Measurements from ENCODE around the gene NAA11.

NAA11 gene
- 0 reads per million in 4 experiments for total RNA-seq

DNA sequence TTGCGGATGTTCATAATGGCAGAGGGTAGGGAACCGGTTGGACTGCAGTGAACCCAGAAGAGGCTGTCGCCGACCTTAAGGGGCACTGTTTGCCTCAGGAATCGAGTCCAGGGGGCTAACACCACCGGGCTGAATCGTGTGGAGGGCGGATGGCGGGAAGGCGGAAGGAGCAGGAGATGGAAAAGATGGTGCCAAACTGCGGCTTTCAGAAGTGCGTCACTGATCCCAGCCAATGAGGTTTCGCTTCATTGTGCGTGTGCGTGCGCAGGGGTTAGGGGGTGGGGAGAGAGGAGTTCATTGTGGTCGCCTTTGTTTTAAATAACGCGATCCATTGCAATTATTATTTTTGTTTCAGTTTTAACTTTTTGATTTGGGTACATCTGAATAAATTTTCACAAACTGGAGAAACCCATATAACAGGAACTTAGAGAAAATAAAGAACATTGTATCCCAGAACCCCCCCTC is at the start of gene NAA11:
TSS of gene NAA11 (minus strand) at position 198 of the 465 bp plus-strand sequence. CDS start at position 14, 184 bp downstream.
- no peak for DNase-seq

DNA sequence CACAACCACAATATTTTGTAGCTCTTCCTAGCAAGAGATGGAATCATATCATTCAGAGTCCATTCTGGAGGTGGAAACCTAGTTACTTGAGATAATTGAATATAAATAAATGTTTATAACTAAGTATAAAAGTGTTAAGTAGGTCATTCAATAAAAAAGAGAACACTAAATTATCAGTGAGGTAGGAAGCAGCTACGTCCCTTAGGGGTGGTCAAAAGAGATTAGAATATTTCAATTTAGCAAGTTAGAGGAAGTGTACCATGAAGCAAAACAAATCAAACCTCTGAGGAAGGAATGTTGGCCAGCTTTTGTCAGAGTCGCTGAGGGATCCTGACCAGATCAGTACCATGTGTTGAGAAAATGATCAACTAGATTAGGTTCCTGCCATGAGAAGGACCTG is 44.2 kb upstream of the NAA11 start:
- DNase-seq: no peak

DNA sequence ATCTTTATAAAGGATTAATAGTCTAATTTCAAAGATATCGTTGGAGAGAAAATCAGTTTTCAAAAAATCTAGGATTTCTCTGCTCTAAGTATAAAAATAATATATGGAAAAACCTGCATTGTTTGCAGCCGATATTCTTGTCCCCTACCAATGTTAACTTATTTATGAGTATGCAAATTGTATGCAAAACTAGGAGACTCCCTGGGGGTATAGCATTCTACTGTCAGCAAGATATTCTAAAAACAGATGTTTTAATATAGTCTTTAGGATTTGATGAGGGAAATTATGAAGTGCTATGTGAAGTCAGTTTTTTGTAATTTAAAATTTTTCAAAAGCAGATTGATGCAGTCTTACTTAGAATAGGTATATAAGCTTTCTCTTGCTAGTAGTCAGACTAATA is 41.2 kb upstream of the NAA11 start:
- DNase-seq: no peak

DNA sequence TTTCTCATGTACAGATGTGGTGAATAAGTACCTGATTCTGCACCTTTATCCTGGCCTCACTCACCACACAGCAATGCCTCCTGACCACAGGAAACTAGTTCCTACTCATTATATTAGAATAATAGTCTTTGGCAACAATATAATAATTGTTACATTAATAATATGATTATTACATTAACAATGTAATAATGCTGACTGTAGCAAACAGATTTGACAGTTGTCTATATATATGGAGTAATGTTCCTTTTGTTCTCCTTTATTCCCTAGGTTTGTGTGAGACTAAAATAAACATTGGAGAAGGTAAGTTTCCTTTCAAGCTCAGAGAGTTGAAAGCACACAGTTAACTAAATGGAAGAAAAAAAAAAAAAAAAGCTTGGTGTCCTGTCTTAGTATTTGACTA is 40.6 kb upstream of the NAA11 start:
- DNase-seq: no peak

- DNase-seq: no peak
These were observed 38.2 kb upstream of the NAA11 start for GRCh38 chr4:79364061-79364460.

- no peak for DNase-seq
These were observed 36.8 kb upstream of the NAA11 start for GRCh38 chr4:79362626-79363025.

- DNase-seq: no peak
These were observed 34.1 kb upstream of the NAA11 start for GRCh38 chr4:79360006-79360405.

DNA sequence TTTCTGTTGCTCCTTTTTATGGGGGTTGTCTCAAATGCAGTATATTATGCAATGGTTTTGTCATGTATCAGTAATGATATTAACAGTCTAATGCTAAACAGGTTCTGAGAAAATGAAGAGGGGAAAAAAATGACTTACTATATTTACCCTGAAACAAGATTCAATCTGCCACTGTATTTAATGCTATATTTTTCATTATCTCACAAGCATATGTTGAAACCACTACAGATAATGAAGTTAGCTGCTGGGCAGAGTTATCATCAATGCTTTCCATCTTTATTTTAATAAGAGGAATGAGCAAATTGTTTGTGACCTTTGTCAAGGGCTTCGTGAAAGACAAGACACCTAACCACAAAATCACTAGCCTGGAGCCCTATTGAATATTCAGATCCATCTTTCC is 32.6 kb upstream of the NAA11 start:
- DNase-seq: no peak

DNA sequence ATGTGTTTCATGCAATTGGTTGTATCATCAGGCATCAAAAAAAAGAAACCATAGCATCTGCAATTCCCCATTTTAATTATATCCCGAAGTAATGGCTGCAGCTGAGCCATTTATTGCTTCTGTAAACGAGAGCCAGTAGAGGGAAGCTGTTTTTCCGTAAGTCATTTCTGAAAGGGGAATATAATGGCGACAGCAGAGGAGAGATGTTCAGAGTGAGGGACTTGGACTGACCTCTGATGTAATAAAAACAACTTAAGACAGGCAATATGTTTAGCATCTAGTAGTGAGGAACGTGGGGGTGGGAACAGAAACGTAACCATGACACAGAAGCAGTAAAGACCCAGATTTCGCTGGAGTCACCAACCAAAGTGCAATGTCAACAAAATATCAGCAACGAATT is 31.5 kb upstream of the NAA11 start:
- DNase-seq: no peak

DNA sequence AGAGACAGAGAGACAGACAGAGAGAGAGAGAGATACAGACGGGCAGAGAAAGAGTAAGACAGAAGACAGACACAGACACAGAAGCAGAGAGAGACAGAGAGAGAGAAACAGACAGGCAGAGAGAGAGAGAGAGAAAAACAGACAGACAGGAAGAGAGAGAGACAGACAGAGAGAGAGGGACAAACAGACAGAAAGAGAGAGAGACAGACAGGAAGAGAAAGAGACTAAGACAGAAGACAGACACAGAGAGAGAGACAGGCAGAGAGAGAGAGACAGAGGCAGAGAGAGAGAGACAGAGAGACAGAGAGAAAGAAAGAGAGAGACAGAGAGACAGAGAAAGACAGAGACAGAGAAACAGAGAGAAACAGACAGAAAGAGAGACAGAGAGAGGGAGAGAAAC is 27.2 kb upstream of the NAA11 start:
- no peak for DNase-seq

DNA sequence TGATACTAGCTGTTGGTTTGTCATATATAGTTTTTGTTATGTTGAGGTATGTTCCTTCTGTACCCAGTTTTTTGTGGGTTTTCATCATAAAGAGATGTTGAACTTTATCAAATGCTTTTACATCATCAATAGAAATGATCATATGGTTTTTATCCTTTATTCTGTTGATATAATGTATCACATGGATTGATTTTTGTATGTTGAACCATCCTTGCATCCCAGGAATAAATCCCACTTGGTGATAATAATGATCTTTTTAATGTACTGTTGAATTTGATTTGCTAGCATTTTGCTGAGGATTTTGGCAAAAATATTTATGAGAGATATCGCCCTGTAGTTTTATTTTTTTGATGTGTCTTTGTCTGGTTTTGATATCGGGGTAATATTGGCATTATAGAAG is 22.5 kb upstream of the NAA11 start:
- DNase-seq: no peak

DNA sequence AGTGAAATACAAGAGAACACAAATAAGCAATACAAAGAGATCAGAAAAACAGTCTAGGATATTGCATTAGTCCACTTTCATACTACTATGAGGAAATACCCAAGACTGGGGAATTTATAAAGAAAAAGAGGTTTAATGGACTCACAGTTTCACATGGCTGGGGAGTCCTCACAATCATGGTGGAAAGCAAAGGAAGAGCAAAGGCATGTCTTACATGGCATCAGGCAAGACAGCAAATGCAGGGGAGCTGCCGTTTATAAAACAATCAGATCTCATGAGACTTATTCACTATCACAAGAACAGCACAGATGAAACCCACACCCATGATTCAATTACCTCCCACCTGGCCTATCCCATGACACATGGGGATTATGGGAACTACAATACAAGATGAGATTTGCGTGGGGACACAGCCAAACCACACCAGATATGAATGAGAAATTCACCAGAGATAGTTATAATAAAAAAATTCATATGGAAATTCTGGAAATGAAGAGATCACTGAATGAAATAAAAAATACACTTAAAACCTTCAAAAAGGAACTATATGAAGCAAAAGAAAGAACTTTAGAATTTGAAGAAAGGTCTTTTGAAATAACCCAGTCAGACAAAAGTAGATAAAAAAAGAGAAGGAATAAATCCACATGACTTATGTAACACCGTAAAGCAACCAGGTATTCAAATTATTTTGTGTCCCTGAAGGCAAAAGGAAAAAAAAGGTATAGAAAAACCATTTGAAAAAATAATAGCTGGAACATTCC is 16.2 kb upstream of the NAA11 start:
- no peak for DNase-seq

DNA sequence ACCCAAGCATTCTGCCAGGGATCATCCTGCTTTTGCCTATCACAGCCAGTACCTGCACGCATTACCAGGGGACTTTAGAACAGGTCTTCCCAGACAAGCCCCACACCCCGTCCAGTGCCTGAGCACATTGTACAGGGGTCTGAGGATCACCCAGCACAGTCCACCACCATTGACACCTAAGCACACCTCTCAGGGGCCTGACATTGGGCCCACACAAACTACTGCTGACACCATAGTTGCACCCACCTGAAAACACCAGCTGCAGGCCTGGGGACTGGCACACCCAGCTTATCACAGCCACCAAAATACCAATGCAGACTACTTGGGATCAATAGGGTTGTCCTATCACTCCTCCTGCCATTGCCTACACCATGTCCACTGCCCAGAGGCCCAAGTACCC is 14.7 kb upstream of the NAA11 start:
- no peak for DNase-seq

DNA sequence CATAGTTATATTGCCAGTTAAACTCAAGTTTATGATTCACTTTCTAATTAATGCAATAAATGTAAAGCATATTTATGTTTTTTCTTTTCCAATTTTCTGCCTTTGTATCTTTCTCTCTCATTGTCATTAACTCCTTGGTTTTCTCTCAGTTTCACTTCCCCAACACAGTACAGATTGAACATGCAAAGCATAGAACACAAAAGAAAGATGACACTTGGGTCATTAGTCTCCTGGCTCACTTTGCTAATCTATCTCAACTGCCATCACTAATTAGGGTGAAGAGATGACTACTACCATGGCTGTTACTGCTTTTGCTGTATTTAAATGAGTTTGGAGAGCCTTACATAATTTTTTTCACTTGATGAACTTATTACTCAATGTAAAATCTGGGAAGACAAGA is 12.3 kb upstream of the NAA11 start:
- DNase-seq: no peak

DNA sequence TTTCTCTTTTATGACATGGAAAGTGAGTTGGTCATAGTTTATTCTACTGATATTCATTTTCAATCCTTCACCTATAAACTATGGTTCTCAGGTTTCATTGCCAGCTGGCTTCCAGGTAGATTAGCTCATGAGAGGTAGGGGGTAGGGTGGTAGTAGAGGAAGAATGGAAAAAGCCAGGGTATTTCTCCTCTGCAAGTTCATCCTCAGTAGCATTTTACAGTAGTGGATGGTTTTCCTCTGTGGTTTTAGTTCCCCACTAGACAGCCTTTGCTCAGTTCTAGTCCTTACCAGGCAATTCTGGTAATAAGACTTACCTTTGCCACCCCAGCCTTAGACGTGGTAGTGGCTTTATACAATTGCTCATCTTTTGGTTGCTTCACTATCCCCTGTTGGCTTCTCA is 8.9 kb upstream of the NAA11 start:
- no peak for DNase-seq

DNA sequence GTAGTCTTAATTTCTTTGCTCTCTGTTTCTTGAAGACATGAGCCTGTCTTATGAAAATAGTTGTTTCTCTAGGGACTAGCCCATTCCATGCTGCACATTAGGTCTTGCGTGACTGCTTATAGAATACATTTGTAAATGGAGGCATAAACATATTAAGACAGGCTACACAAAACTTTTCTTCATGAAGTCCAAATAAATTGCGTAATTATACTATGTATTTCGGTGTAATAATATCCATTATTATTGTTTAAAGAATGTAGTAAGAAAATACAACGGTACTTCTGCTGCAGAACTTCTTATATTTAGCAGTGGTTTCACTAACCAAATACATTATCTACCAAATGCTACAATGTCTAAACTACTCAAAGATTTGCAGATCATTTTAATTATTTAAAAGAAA is 8.5 kb upstream of the NAA11 start:
- no peak for DNase-seq

GRCh38 chr4:79331126-79331876 is 5.4 kb upstream of the NAA11 start:
- DNase-seq: no peak

GRCh38 chr4:79330720-79331119 is 4.9 kb upstream of the NAA11 start:
- DNase-seq: no peak

DNA sequence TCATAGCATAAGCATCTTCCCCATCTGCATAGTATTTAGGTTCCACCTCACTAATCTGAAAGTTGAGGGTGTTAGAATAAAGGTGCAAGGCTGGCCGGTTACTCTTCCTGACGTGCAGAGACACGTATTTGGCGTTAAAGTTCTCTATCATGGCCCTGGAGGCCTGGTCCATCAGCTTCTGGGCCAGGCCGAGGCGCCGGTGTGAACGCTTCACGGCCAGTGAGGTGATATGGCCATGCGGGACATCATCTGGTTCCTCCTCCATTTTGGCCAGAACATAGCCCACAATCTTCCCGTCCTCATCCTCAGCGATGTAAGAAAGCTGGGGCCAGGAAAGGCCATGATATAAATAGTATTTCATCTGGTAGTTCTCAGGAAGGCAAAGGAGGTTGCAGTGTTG is 425 bp downstream of the NAA11 start:
- DNase-seq: no peak

GRCh38 chr4:79319975-79320374 is 5.9 kb downstream of the NAA11 start:
- DNase-seq: no peak

DNA sequence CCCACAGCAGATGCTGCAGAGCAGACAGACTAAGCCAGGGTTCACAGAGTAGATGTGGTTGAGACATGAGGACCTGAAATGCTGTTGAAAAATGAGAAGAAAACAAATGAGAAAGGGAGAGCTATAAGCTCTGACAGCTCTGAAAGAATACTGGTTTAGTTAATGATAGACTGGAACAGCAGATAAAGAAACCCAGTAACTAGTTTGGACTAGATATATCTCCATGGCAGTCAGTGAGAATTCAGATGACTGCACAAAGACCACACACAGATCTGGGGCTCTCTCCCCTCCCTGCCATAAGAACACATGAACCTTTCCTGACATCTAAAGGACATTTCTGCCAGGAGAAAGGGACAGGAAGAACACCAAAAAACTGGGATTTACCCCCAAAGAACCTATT is 8.2 kb downstream of the NAA11 start:
- DNase-seq: no peak

DNA sequence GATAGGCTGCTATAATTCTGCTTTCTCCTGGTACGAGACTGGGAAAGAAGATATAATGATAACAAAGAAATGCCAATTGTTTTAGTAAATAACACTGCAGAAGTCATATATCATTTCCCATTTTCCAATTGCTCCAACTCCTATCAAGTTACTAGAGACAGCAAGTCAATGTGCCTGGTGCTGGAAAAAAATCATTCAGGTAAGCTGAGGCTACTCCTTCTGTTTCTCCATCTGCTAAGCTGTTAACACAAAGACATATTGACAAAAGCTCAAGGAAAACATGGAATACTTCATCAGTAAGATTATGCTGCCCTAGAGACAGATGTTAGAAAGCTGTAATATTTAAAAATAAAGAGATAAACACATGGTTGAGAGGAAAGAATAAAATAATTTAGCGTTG is 10.0 kb downstream of the NAA11 start:
- DNase-seq: no peak

- DNase-seq: no peak
These were observed 14.6 kb downstream of the NAA11 start for GRCh38 chr4:79311279-79311678.

- no peak for DNase-seq
These were observed 16.9 kb downstream of the NAA11 start for GRCh38 chr4:79308971-79309370.

Data from effector CD8-positive, alpha-beta T cell (primary cell).